H1 (cell line): Measurements from ENCODE around the gene ANKRD31. TPM values are rescaled to one million over a fixed set of nuclear protein-coding genes. Genes with fewer than 3 reads are reported as not detected.

ENCODE experiments used
- CTCF ChIA-PET: fragments of 300-600 bp; sonication (Branson Sonifier 250); formaldehyde crosslinking; loops from one replicate; lab custom pipeline; 2021; ENCODE audit not compliant: partially characterized antibody; lab: Charles Lee
- POLR2A ChIA-PET: fragments of 300-600 bp; sonication (Branson Sonifier 250); formaldehyde crosslinking; loops from one replicate; lab custom pipeline; 2021; ENCODE audit warnings: inconsistent platforms; ENCODE audit not compliant: partially characterized antibody; lab: Charles Lee
- DNase-seq, 2 experiments: peaks; one replicate each; pipeline versions ENCODE4 v3.0.0 to v3.0.0-alpha.2; 2010 to 2022; ENCODE audit warnings: low spot score in 2 of 2, low read depth in 1 of 2, mixed read lengths in 1 of 2
- FAIRE-seq: peaks from 2 replicates; lab custom pipeline; 2011; peaks lifted over from hg19 to GRCh38; lab: Jason Lieb, UNC
- H2AFZ ChIP-seq: 2 replicates; pipeline ENCODE4 v1.8.1; 2012; ENCODE audit warnings: low read length, inconsistent platforms
- H2AK5ac ChIP-seq: 2 replicates; pipeline ENCODE4 v1.6.1; 2013; ENCODE audit warnings: low read depth, low read length
- H2BK120ac ChIP-seq: replicated peaks from 2 replicates; pipeline ENCODE3; 2013; ENCODE audit warnings: low read depth, low read length, inconsistent platforms
- H2BK12ac ChIP-seq: 2 replicates; pipeline ENCODE4 v1.6.1; 2013; ENCODE audit warnings: low read depth, low read length
- H2BK15ac ChIP-seq: 2 replicates; pipeline ENCODE4 v1.6.1; 2013; ENCODE audit warnings: low read length
- H2BK20ac ChIP-seq: 2 replicates; pipeline ENCODE4 v1.6.1; 2013; ENCODE audit warnings: low read length
- H2BK5ac ChIP-seq: 2 replicates; pipeline ENCODE4 v1.6.1; 2013; ENCODE audit warnings: low read depth, low read length
- H3K14ac ChIP-seq: 2 replicates; pipeline ENCODE4 v1.6.1; 2013; ENCODE audit warnings: inconsistent platforms; ENCODE audit not compliant: insufficient read length
- H3K18ac ChIP-seq: 2 replicates; pipeline ENCODE4 v1.6.1; 2013; ENCODE audit warnings: low read length; ENCODE audit errors: extremely low read depth
- H3K23ac ChIP-seq: 2 replicates; pipeline ENCODE4 v1.6.1; 2013; ENCODE audit warnings: inconsistent platforms; ENCODE audit not compliant: insufficient read length
- H3K23me2 ChIP-seq: 2 replicates; pipeline ENCODE4 v1.6.1; 2013; ENCODE audit warnings: low read depth, low read length
- H3K27ac ChIP-seq: 2 replicates; pipeline ENCODE4 v1.6.1; 2011; ENCODE audit warnings: low read depth, low read length, inconsistent platforms
- H3K27me3 ChIP-seq, 4 experiments: replicated peaks in 1 of 4; 1 replicate in 1 of 4; 2 replicates in 3 of 4; pipeline versions ENCODE4 v1.6.1 to v1.8.1; 2011 to 2013; ENCODE audit warnings: low read length in 3 of 4, mild to moderate bottlenecking in 3 of 4, inconsistent platforms in 2 of 4, mixed read lengths in 2 of 4, moderate library complexity in 1 of 4; ENCODE audit not compliant: control insufficient read depth in 3 of 4, insufficient read depth in 3 of 4; ENCODE audit errors: extremely low read depth in 1 of 4
- H3K36me3 ChIP-seq, 4 experiments: 2 replicates each; pipeline versions ENCODE4 v1.6.1 to v1.8.1; 2011 to 2013; ENCODE audit warnings: mild to moderate bottlenecking in 4 of 4, low read length in 3 of 4, moderate library complexity in 2 of 4, control low read depth in 1 of 4, inconsistent platforms in 1 of 4; ENCODE audit not compliant: insufficient read depth in 4 of 4, control insufficient read depth in 2 of 4
- H3K4ac ChIP-seq: replicated peaks from 2 replicates; pipeline ENCODE3; 2013; ENCODE audit warnings: low read length, low read depth, mixed read lengths, inconsistent platforms; ENCODE audit not compliant: insufficient read length
- H3K4me1 ChIP-seq, 4 experiments: replicated peaks in 1 of 4; 1 replicate in 1 of 4; 2 replicates in 3 of 4; pipeline versions ENCODE4 v1.6.1 to v1.8.1; 2011 to 2013; ENCODE audit warnings: low read length in 3 of 4, inconsistent platforms in 2 of 4, mixed read lengths in 1 of 4; ENCODE audit not compliant: insufficient read depth in 4 of 4, control insufficient read depth in 3 of 4
- H3K4me2 ChIP-seq, 2 experiments: 2 replicates each; pipeline versions ENCODE4 v1.6.1 to v1.8.1; 2011 to 2013; ENCODE audit warnings: low read depth in 2 of 2, low read length in 2 of 2, control low read depth in 1 of 2, inconsistent platforms in 1 of 2, mild to moderate bottlenecking in 1 of 2; ENCODE audit not compliant: insufficient read depth in 1 of 2
- H3K4me3 ChIP-seq, 4 experiments: fragments of 200-600, 300-600 bp in 1 of 4; sonication (generic), shearing (Covaris generic), sonication (Bioruptor Twin) in 1 of 4; 2 replicates each; pipeline versions ENCODE4 v1.5.1 to v1.8.1; 2011 to 2016; ENCODE audit warnings: low read length in 4 of 4, low read depth in 3 of 4, control low read depth in 2 of 4, inconsistent platforms in 2 of 4, mild to moderate bottlenecking in 2 of 4, mixed read lengths in 1 of 4, moderate library complexity in 1 of 4; ENCODE audit not compliant: insufficient read depth in 2 of 4; ENCODE audit errors: extremely low read depth in 1 of 4
- H3K56ac ChIP-seq: replicated peaks from 2 replicates; pipeline ENCODE3; 2013; ENCODE audit warnings: low read depth, mild to moderate bottlenecking, mixed read lengths, low read length, inconsistent platforms; ENCODE audit not compliant: insufficient read length
- H3K79me1 ChIP-seq: 2 replicates; pipeline ENCODE4 v1.6.1; 2013; ENCODE audit warnings: low read depth, low read length, control low read depth
- H3K79me2 ChIP-seq, 2 experiments: 2 replicates each; pipeline versions ENCODE4 v1.6.1 to v1.8.1; 2012 to 2013; ENCODE audit warnings: low read length in 2 of 2, mild to moderate bottlenecking in 2 of 2, inconsistent platforms in 1 of 2; ENCODE audit not compliant: insufficient read depth in 2 of 2, control insufficient read depth in 1 of 2
- H3K9ac ChIP-seq, 4 experiments: replicated peaks in 1 of 4; 1 replicate in 1 of 4; 2 replicates in 3 of 4; pipeline versions ENCODE4 v1.6.1 to v1.8.1; 2011 to 2013; ENCODE audit warnings: low read depth in 3 of 4, low read length in 3 of 4, control low read depth in 2 of 4, mild to moderate bottlenecking in 2 of 4, moderate library complexity in 2 of 4, inconsistent platforms in 1 of 4; ENCODE audit errors: extremely low read depth in 1 of 4
- H3K9me3 ChIP-seq, 2 experiments: 2 replicates each; pipeline versions ENCODE4 v1.6.1 to v1.8.1; 2012 to 2013; ENCODE audit warnings: mild to moderate bottlenecking in 2 of 2, moderate library complexity in 2 of 2, control low read depth in 1 of 2, inconsistent platforms in 1 of 2, low read depth in 1 of 2, low read length in 1 of 2, mixed read lengths in 1 of 2; ENCODE audit not compliant: insufficient read depth in 2 of 2
- H4K20me1 ChIP-seq, 2 experiments: replicated peaks in 1 of 2; 2 replicates each; pipeline versions ENCODE3 to v1.8.1; 2011 to 2013; ENCODE audit warnings: inconsistent platforms in 2 of 2, low read length in 2 of 2, mild to moderate bottlenecking in 1 of 2; ENCODE audit not compliant: insufficient read depth in 2 of 2, control insufficient read depth in 1 of 2
- H4K5ac ChIP-seq: 2 replicates; pipeline ENCODE4 v1.6.1; 2013; ENCODE audit warnings: low read length, low read depth, mixed read lengths, inconsistent platforms; ENCODE audit not compliant: insufficient read length
- H4K8ac ChIP-seq: 2 replicates; pipeline ENCODE4 v1.8.0; 2013; ENCODE audit warnings: mild to moderate bottlenecking, moderate library complexity, low read length, inconsistent platforms; ENCODE audit not compliant: insufficient read depth; ENCODE audit errors: extremely low read depth
- H4K91ac ChIP-seq: replicated peaks from 2 replicates; pipeline ENCODE3; 2013; ENCODE audit warnings: low read length, mixed read lengths, inconsistent platforms; ENCODE audit not compliant: insufficient read length
- BRCA1 ChIP-seq: IDR thresholded peaks from 2 replicates; pipeline ENCODE4 v1.6.1; 2012; ENCODE audit warnings: low read depth, low read length, improper control_type of control experiment
- JUND ChIP-seq: IDR thresholded peaks from 2 replicates; pipeline ENCODE4 v1.6.1; 2011; ENCODE audit warnings: mild to moderate bottlenecking, improper control_type of control experiment, low read length
- RAD21 ChIP-seq, 2 experiments: IDR thresholded peaks in 1 of 2; conservative IDR thresholded peaks in 1 of 2; 2 replicates each; pipeline ENCODE4 v1.6.1; 2011; ENCODE audit warnings: low read depth in 2 of 2, low read length in 2 of 2, improper control_type of control experiment in 1 of 2, inconsistent platforms in 1 of 2, mild to moderate bottlenecking in 1 of 2, moderate library complexity in 1 of 2
- RXRA ChIP-seq: IDR thresholded peaks from 2 replicates; pipeline ENCODE4 v1.6.1; 2011; ENCODE audit warnings: low read depth, mild to moderate bottlenecking, low read length, moderate library complexity; ENCODE audit not compliant: insufficient read depth
- SIN3A ChIP-seq, 2 experiments: IDR thresholded peaks in 1 of 2; conservative IDR thresholded peaks in 1 of 2; 2 replicates each; pipeline ENCODE4 v1.6.1; 2011 to 2012; ENCODE audit warnings: low read length in 2 of 2, improper control_type of control experiment in 1 of 2, low read depth in 1 of 2, mild to moderate bottlenecking in 1 of 2
- SP4 ChIP-seq: IDR thresholded peaks from 2 replicates; pipeline ENCODE4 v1.6.1; 2012; ENCODE audit warnings: low read length, inconsistent platforms
- WGBS, 2 experiments: shearing (Covaris generic) in 1 of 2; methylation state at CpG; one replicate each; pipeline versions ENCODE4 v1.1.6 to v1.1.7; 2013 to 2015; ENCODE audit warnings: low lambda C conversion rate in 2 of 2, mixed read lengths in 2 of 2, inconsistent platforms in 1 of 2, low coverage in 1 of 2, missing lambda C conversion rate in 1 of 2; ENCODE audit not compliant: insufficient replicate concordance in 2 of 2, insufficient coverage in 1 of 2, insufficient read length in 1 of 2; ENCODE audit errors: extremely low coverage in 1 of 2, missing lambda C conversion rate in 1 of 2; 5-methylcytosine and 5-hydroxymethylcytosine counted together
- polyA plus RNA-seq, 7 experiments: library from polyadenylated mRNA; depleted of rRNA in 3 of 7; stranded (reverse) in 5 of 7; unstranded in 2 of 7; fragments of >200 nt in 5 of 7; fragments of 200-250 nt in 2 of 7; gene quantifications; 1 replicate in 5 of 7; 2 replicates in 1 of 7; 4 replicates in 1 of 7; pipeline versions ENCODE4 v1.2.1 to v1.2.3, GENCODE V29; 2011 to 2013; ENCODE audit warnings: missing spikeins in 2 of 7, mixed read lengths in 2 of 7
- total RNA-seq: library from RNA; stranded (reverse); fragmentation: NEBNext Ultra II Directional; extraction: Animal tissue kit (Norgen Biotek cat#: 25700); gene quantifications from 2 replicates; pipeline ENCODE4 v1.2.1, GENCODE V29; 2021
- TF ChIP-seq, protein P1 (sequence below): IDR thresholded peaks from 2 replicates; pipeline ENCODE4 v1.6.1; 2011; ENCODE audit warnings: low read depth, mild to moderate bottlenecking, low read length; ENCODE audit not compliant: insufficient read depth

ANKRD31 gene
- total and polyA plus RNA-seq, 2 of the 8 experiments (the other 6 are each of a cell fraction or from before 2014, with no cell fraction given), result 0.05 to 0.06 TPM

DNA sequence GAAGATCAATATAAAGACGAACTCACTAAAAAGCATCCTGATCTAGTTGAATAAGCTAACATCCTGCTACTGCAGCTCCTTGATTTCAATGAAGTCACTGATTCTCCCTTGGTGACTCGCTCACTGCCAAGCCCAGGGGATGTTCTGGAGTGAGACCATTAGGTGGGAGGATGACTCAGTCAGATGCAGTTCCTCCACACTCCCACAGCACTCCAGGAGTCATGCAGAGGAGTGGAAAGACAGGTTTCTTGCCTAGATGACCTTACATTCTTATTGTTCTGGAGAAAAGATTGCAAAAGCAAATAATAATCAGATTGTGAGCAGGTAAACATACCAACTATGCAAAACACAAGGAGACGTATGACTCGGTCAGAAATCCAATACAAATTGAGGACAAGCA, 199.6 kb downstream of the ANKRD31 start:
- DNase-seq (no peak), FAIRE-seq (peak; percentile 36)
- H3K36me3 ChIP-seq, result no peaks in the 10 kb centered on the region; a peak in 1 of 8 replicates
- no peak overlapping the region for H2AK5ac ChIP-seq
- H2BK120ac ChIP-seq, result no peak overlapping the region
- no peak overlapping the region for H3K56ac ChIP-seq
- no peak overlapping the region for H3K9ac ChIP-seq
- no peak overlapping the region for H3K4me2 ChIP-seq
- H2BK20ac ChIP-seq, result no peak overlapping the region
- TF ChIP-seq SP4 (no peak), JUND (0 out of 2 replicates have a peak, but pooled peaks have one; percentile 47), BRCA1 (no peak), RXRA (no peak), SIN3A (conservative IDR thresholded peaks at IDR 0.05 in 1 of 2, IDR thresholded peaks at IDR 0.05 in 1 of 2; ENCODE audit: low read depth in 1 of 2, low read length in 2 of 2) (no peak), RAD21 (IDR thresholded peaks at IDR 0.05 in 1 of 2, conservative IDR thresholded peaks at IDR 0.05 in 1 of 2; ENCODE audit: low read depth in 2 of 2, low read length in 2 of 2) (no peak)
- TF ChIP-seq, protein P1, sequence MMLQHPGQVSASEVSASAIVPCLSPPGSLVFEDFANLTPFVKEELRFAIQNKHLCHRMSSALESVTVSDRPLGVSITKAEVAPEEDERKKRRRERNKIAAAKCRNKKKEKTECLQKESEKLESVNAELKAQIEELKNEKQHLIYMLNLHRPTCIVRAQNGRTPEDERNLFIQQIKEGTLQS, result no peak
- no peaks in the 10 kb centered on the region for H3K9me3 ChIP-seq
- no peak overlapping the region for H4K91ac ChIP-seq
- H2BK12ac ChIP-seq, result no peak overlapping the region
- peaks cover 0 to 3% (median 0%) of the 10 kb centered on the region in 4 experiments; a peak in 2 of 7 replicates for H3K4me1 ChIP-seq
- H3K79me1 ChIP-seq, result no peaks in the 10 kb centered on the region; the same call in 1 of the 2 replicates
- CTCF ChIA-PET, result interaction anchor here (0.6 to 2.8 kb wide), 4 partner anchors 12 to 200 kb away, joined by 3 to 17 read pairs (median 4); no protein-coding TSS in a partner anchor
- no peak overlapping the region for H2AFZ ChIP-seq
- 81% methylated on average over 4 of the region's 4 CpGs; no CpG with 5 or more reads in 1 of the 2 experiments for WGBS, 2 experiments
- no peaks in the 10 kb centered on the region for H3K27me3 ChIP-seq
- H3K23me2 ChIP-seq, result no peaks in the 10 kb centered on the region; the same call in 1 of the 2 replicates
- no peak overlapping the region for H2BK5ac ChIP-seq
- no peak overlapping the region for H2BK15ac ChIP-seq
- H3K4me3 ChIP-seq, result no peak overlapping the region
- no peak overlapping the region for H3K23ac ChIP-seq
- no peaks in the 10 kb centered on the region for H3K79me2 ChIP-seq
- no peak overlapping the region for H3K18ac ChIP-seq
- H4K8ac ChIP-seq, result no peak overlapping the region
- H4K5ac ChIP-seq, result no peak overlapping the region
- no peak overlapping the region for H3K4ac ChIP-seq
- no peak overlapping the region for H3K14ac ChIP-seq
- no peaks in the 10 kb centered on the region for H4K20me1 ChIP-seq
- H3K27ac ChIP-seq, result no peak overlapping the region
- POLR2A ChIA-PET, result interaction anchor here (0.5 kb wide), 1 partner anchor 603 kb away, joined by 3 read pairs; no protein-coding TSS in a partner anchor
